HG03064 (cell line): ENCODE measurements around the gene NUDT6.
A peak's percentile ranks its signal among the peaks of the same experiment; 100 is the strongest.
"Not testable (repeated sequence)": the region's sequence is repeated elsewhere in the genome, so short reads cannot be mapped to it uniquely, and the experiment has no call there.

Experiments used
- ATAC-seq: cut with Tn5 transposase; IDR thresholded peaks from one replicate; pipeline ENCODE4 v1.9.1; 2021; ENCODE audit warnings: low read depth; ENCODE audit not compliant: unreplicated experiment

Gene NUDT6

GRCh38 chr4:122921971-122922876 is at the start of gene NUDT6:
Gene NUDT6 (minus strand): TSS chr4:122922597. CDS start chr4:122922572, 25 bp downstream.
- ATAC-seq: peak; percentile 77

GRCh38 chr4:122968227-122968812 is 45.9 kb upstream of the NUDT6 start:
- ATAC-seq: no peak

- ATAC-seq: no peak
These were observed 44.8 kb upstream of the NUDT6 start for GRCh38 chr4:122967231-122967630.

GRCh38 chr4:122966201-122966600 is 43.8 kb upstream of the NUDT6 start:
- ATAC-seq: no peak

- no peak for ATAC-seq
These were observed 40.8 kb upstream of the NUDT6 start for GRCh38 chr4:122963216-122963615.

- no peak for ATAC-seq
These were observed 38.2 kb upstream of the NUDT6 start for GRCh38 chr4:122960611-122961000.

- no peak for ATAC-seq
These were observed 37.7 kb upstream of the NUDT6 start for GRCh38 chr4:122959981-122960610.

GRCh38 chr4:122959441-122959840 is 37.0 kb upstream of the NUDT6 start:
- ATAC-seq: no peak

GRCh38 chr4:122958505-122958904 is 36.1 kb upstream of the NUDT6 start:
- ATAC-seq: no peak

GRCh38 chr4:122953924-122954323 is 31.5 kb upstream of the NUDT6 start:
- no peak for ATAC-seq

- no peak for ATAC-seq
These were observed 29.6 kb upstream of the NUDT6 start for GRCh38 chr4:122952028-122952427.

GRCh38 chr4:122948671-122949070 is 26.3 kb upstream of the NUDT6 start:
- no peak for ATAC-seq

- no peak for ATAC-seq
These were observed 23.7 kb upstream of the NUDT6 start for GRCh38 chr4:122946142-122946541.

- not testable (repeated sequence) for ATAC-seq
These were observed 22.7 kb upstream of the NUDT6 start for GRCh38 chr4:122945136-122945535.

GRCh38 chr4:122932763-122933162 is 10.4 kb upstream of the NUDT6 start:
- ATAC-seq: no peak

GRCh38 chr4:122930862-122931261 is 8.5 kb upstream of the NUDT6 start:
- no peak for ATAC-seq

- ATAC-seq: no peak
These were observed 6.5 kb upstream of the NUDT6 start for GRCh38 chr4:122928930-122929329.

- ATAC-seq: peak; percentile 97
These were observed 597 bp upstream of the NUDT6 start for GRCh38 chr4:122922877-122923511.

GRCh38 chr4:122921300-122921699 is 1.1 kb downstream of the NUDT6 start:
- no peak for ATAC-seq

- no peak for ATAC-seq
These were observed 1.9 kb downstream of the NUDT6 start for GRCh38 chr4:122920473-122920872.

GRCh38 chr4:122917731-122918130 is 4.7 kb downstream of the NUDT6 start:
- ATAC-seq: no peak
